ENCODE measurements around the gene KCTD20.
"Not testable (repeated sequence)": the region's sequence is repeated elsewhere in the genome, so short reads cannot be mapped to it uniquely, and the experiment has no call there.

KCTD20 gene

GRCh38 chr6:36443471-36444428 lies 950 bp downstream of the KCTD20 start:
- Histone ChIP-seq H3K79me2 (ENCODE audit: insufficient read depth, low read length) (peaks cover 66% of the 10 kb centered on the region), H3K4me2 (ENCODE audit: low read depth, low read length, poor library complexity, severe bottlenecking) (peak overlapping the region; percentile 89), H3K9ac (ENCODE audit: low read length) (peak overlapping the region; percentile 94), H3F3A (ENCODE audit: insufficient read depth) (peaks cover 32% of the 10 kb centered on the region), H4K20me1 (ENCODE audit: low read depth, low read length) (no peaks in the 10 kb centered on the region), H3K27me3 (ENCODE audit: low read length) (no peaks in the 10 kb centered on the region), H3K27ac (ENCODE audit: low read depth, low read length) (peak overlapping the region; percentile 81), H3K9me2 (replicated peaks; ENCODE audit: insufficient read depth, low read length) (no peaks in the 10 kb centered on the region), H3K9me3 (ENCODE audit: insufficient read depth, low read length) (no peaks in the 10 kb centered on the region), H3K4me3 (ENCODE audit: insufficient read depth, low read length, poor library complexity, severe bottlenecking) (peak overlapping the region; percentile 87), H2AFZ (ENCODE audit: low read depth, low read length, severe bottlenecking) (peak overlapping the region; percentile 28), H3K36me3 (ENCODE audit: low read length) (peaks cover 21% of the 10 kb centered on the region)
- TF ChIP-seq EZH2phosphoT487 (conservative IDR thresholded peaks at IDR 0.05; ENCODE audit: low read length), result no peak
- TF ChIP-seq, protein P1, sequence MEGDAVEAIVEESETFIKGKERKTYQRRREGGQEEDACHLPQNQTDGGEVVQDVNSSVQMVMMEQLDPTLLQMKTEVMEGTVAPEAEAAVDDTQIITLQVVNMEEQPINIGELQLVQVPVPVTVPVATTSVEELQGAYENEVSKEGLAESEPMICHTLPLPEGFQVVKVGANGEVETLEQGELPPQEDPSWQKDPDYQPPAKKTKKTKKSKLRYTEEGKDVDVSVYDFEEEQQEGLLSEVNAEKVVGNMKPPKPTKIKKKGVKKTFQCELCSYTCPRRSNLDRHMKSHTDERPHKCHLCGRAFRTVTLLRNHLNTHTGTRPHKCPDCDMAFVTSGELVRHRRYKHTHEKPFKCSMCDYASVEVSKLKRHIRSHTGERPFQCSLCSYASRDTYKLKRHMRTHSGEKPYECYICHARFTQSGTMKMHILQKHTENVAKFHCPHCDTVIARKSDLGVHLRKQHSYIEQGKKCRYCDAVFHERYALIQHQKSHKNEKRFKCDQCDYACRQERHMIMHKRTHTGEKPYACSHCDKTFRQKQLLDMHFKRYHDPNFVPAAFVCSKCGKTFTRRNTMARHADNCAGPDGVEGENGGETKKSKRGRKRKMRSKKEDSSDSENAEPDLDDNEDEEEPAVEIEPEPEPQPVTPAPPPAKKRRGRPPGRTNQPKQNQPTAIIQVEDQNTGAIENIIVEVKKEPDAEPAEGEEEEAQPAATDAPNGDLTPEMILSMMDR (IDR thresholded peaks at IDR 0.05; ENCODE audit: insufficient read depth, low read length, poor library complexity, severe bottlenecking), result no peak

DNA sequence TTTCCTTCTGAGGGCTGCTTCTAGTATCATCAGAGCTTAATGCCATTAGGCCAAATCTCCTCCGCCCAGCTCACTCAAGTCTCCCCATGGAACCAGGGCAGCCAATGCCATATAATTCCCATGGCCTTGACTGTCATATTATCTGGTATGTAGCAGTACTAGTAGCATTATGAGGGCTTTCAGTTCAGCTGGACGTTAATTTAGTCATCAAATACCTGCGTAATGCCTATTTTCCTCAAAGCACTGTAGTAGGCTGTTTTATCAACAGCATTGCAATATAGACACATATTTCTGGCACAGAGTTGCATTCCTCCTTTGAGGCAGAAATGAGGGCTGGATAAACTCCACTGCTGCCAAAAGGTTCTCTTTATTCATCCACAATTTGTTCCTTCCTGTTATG lies 1.7 kb downstream of the KCTD20 start:
- Histone ChIP-seq H3K27ac (ENCODE audit: low read depth, low read length) (peak overlapping the region; percentile 81), H3K4me2 (ENCODE audit: low read depth, low read length, poor library complexity, severe bottlenecking) (peak overlapping the region; percentile 89), H3K9me2 (replicated peaks; ENCODE audit: insufficient read depth, low read length) (no peaks in the 10 kb centered on the region), H3K36me3 (ENCODE audit: low read length) (peaks cover 24% of the 10 kb centered on the region), H3K4me3 (ENCODE audit: insufficient read depth, low read length, poor library complexity, severe bottlenecking) (peak overlapping the region; percentile 87), H3K9ac (ENCODE audit: low read length) (peak overlapping the region; percentile 94), H3K79me2 (ENCODE audit: insufficient read depth, low read length) (peaks cover 73% of the 10 kb centered on the region), H4K20me1 (ENCODE audit: low read depth, low read length) (no peaks in the 10 kb centered on the region), H3K9me3 (ENCODE audit: insufficient read depth, low read length) (no peaks in the 10 kb centered on the region), H3F3A (ENCODE audit: insufficient read depth) (peaks cover 32% of the 10 kb centered on the region), H3K27me3 (ENCODE audit: low read length) (no peaks in the 10 kb centered on the region), H2AFZ (ENCODE audit: low read depth, low read length, severe bottlenecking) (no peak overlapping the region)
- TF ChIP-seq, protein P1 (IDR thresholded peaks at IDR 0.05; ENCODE audit: insufficient read depth, low read length, poor library complexity, severe bottlenecking), result no peak
- TF ChIP-seq EZH2phosphoT487 (conservative IDR thresholded peaks at IDR 0.05; ENCODE audit: low read length), result no peak

DNA sequence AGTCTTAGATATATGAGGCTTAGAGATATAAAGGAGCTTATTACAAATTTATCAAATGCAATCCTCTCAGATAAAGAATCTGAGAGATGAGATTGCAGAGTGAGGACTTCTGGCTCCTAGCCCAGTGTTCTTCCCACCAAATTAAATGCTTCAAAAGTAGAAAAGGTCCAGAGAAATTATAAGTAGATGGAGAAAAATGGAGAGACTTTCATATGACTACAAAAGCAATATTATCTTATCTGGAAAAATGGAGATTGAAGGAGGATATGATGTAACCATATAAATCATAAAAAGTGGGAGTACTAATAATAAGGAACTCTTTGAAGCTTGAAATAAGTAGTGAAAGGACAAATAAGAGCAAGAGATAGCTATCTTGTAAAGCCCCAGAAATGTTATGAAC lies 2.8 kb downstream of the KCTD20 start:
- TF ChIP-seq, protein P1 (IDR thresholded peaks at IDR 0.05; ENCODE audit: insufficient read depth, low read length, poor library complexity, severe bottlenecking), result no peak
- no peak for TF ChIP-seq EZH2phosphoT487 (conservative IDR thresholded peaks at IDR 0.05; ENCODE audit: low read length)
- Histone ChIP-seq H3K27me3 (ENCODE audit: low read length) (no peaks in the 10 kb centered on the region), H3F3A (ENCODE audit: insufficient read depth) (peaks cover 29% of the 10 kb centered on the region), H3K4me2 (ENCODE audit: low read depth, low read length, poor library complexity, severe bottlenecking) (peak overlapping the region; percentile 0), H3K36me3 (ENCODE audit: low read length) (peaks cover 24% of the 10 kb centered on the region), H3K27ac (ENCODE audit: low read depth, low read length) (no peak overlapping the region), H2AFZ (ENCODE audit: low read depth, low read length, severe bottlenecking) (no peak overlapping the region), H3K9me3 (ENCODE audit: insufficient read depth, low read length) (no peaks in the 10 kb centered on the region), H3K9me2 (replicated peaks; ENCODE audit: insufficient read depth, low read length) (no peaks in the 10 kb centered on the region), H3K9ac (ENCODE audit: low read length) (no peak overlapping the region), H3K79me2 (ENCODE audit: insufficient read depth, low read length) (peaks cover 83% of the 10 kb centered on the region), H3K4me3 (ENCODE audit: insufficient read depth, low read length, poor library complexity, severe bottlenecking) (no peak overlapping the region), H4K20me1 (ENCODE audit: low read depth, low read length) (no peaks in the 10 kb centered on the region)

GRCh38 chr6:36449173-36449572 lies 6.4 kb downstream of the KCTD20 start:
- not testable (repeated sequence) for H3K27ac ChIP-seq (ENCODE audit: low read depth, low read length); H3K4me3 ChIP-seq (ENCODE audit: insufficient read depth, low read length, poor library complexity, severe bottlenecking); H3K9me2 ChIP-seq (replicated peaks; ENCODE audit: insufficient read depth, low read length); H3K9me3 ChIP-seq (ENCODE audit: insufficient read depth, low read length); H2AFZ ChIP-seq (ENCODE audit: low read depth, low read length, severe bottlenecking); H3F3A ChIP-seq (ENCODE audit: insufficient read depth); H3K9ac ChIP-seq (ENCODE audit: low read length); H3K4me2 ChIP-seq (ENCODE audit: low read depth, low read length, poor library complexity, severe bottlenecking); H4K20me1 ChIP-seq (ENCODE audit: low read depth, low read length); H3K27me3 ChIP-seq (ENCODE audit: low read length)
- Histone ChIP-seq H3K36me3 (ENCODE audit: low read length) (peaks cover 24% of the 10 kb centered on the region), H3K79me2 (ENCODE audit: insufficient read depth, low read length) (peaks cover 99% of the 10 kb centered on the region)

GRCh38 chr6:36452897-36453296 lies 10.1 kb downstream of the KCTD20 start:
- Histone ChIP-seq H3K79me2 (ENCODE audit: insufficient read depth, low read length) (peaks cover 99% of the 10 kb centered on the region), H4K20me1 (ENCODE audit: low read depth, low read length) (peaks cover 10% of the 10 kb centered on the region; the same call in 1 of the 2 replicates)
- H3K9me3 ChIP-seq (ENCODE audit: insufficient read depth, low read length); H3K4me2 ChIP-seq (ENCODE audit: low read depth, low read length, poor library complexity, severe bottlenecking); H3K36me3 ChIP-seq (ENCODE audit: low read length); H3K9ac ChIP-seq (ENCODE audit: low read length); H3K27me3 ChIP-seq (ENCODE audit: low read length); H3K4me3 ChIP-seq (ENCODE audit: insufficient read depth, low read length, poor library complexity, severe bottlenecking); H3K27ac ChIP-seq (ENCODE audit: low read depth, low read length); H2AFZ ChIP-seq (ENCODE audit: low read depth, low read length, severe bottlenecking); H3K9me2 ChIP-seq (replicated peaks; ENCODE audit: insufficient read depth, low read length); H3F3A ChIP-seq (ENCODE audit: insufficient read depth): not testable (repeated sequence)

All from SU-DHL-6 (cell line).